Thoracic aorta (tissue), 2 donors: ENCODE results near the gene PRPSAP1. TPM values are rescaled to one million over a fixed set of nuclear protein-coding genes. Genes with fewer than 3 reads are reported as not detected.

Experiments used
- ATAC-seq: fragments of 150-250 bp; one replicate; pipeline ENCODE4 v1.8.0; 2017; ENCODE audit warnings: low read depth; ENCODE audit not compliant: insufficient number of reproducible peaks, low FRiP score
- DNase-seq: peaks from one replicate; pipeline ENCODE4 v3.0.0-alpha.2; 2020; ENCODE audit warnings: low spot score
- H3K27ac ChIP-seq, 2 donors: fragments of 200-600 bp; sonication (generic); 1 replicate in 1 of 2; 2 replicates in 1 of 2; pipeline ENCODE4 v1.5.1; 2016; ENCODE audit warnings: mild to moderate bottlenecking in 2 of 2, moderate library complexity in 2 of 2
- H3K27me3 ChIP-seq: fragments of 200-600 bp; sonication (generic); replicated peaks from 2 replicates; pipeline ENCODE4 v1.6.0; 2016; ENCODE audit warnings: mild to moderate bottlenecking; ENCODE audit not compliant: insufficient read depth
- H3K36me3 ChIP-seq: fragments of 200-600 bp; sonication (generic); one replicate; pipeline ENCODE4 v1.5.1; 2016
- H3K4me1 ChIP-seq, 2 donors: fragments of 200-600 bp; sonication (generic); 1 replicate in 1 of 2; 2 replicates in 1 of 2; pipeline versions ENCODE4 v1.5.1 to v1.6.0; 2016; ENCODE audit warnings: low read depth in 2 of 2, mild to moderate bottlenecking in 1 of 2; ENCODE audit not compliant: control insufficient read depth in 1 of 2
- H3K4me3 ChIP-seq: fragments of 200-600 bp; sonication (generic); 2 replicates; pipeline ENCODE4 v1.5.1; 2016; ENCODE audit warnings: mild to moderate bottlenecking
- H3K9me3 ChIP-seq: fragments of 200-600 bp; sonication (generic); 2 replicates; pipeline ENCODE4 v1.5.1; 2016
- CTCF ChIP-seq: fragments of 200-600 bp; sonication (generic); IDR thresholded peaks from one replicate; pipeline ENCODE4 v1.5.1; 2019; ENCODE audit warnings: antibody characterized with exemption
- total RNA-seq, 2 donors: library from RNA; depleted of rRNA; stranded (reverse); fragments of >200 nt; gene quantifications; one replicate each; pipeline versions ENCODE4 v1.1.0 to v1.2.3, GENCODE V29; 2016

Gene PRPSAP1
- total RNA-seq, 2 donors from 2014 or later, result 57.8 to 83.9 TPM

- no peak for ATAC-seq
Observed at GRCh38 chr17:76327696-76328095, 26.0 kb downstream of the PRPSAP1 start.

DNA sequence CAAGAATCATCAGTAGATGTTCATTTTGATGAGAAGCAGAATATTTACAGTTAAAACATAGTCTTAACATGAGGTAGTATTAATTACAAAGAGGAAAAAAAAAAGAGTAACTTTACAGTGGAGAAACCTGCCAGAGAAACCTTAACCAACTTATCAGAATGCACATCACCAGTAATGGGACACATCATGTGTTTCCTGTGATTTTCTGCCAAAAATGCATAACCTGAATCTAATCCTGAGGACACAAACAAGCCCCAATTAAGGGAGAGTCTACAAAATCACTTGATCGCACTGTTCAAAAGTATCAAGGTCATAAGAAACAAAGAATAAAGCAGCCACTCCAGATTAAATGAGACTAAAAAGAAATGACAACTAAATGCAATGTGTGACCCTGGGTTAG, 27.4 kb downstream of the PRPSAP1 start:
- TF ChIP-seq CTCF, result no peak
- H3K36me3 ChIP-seq, result peaks cover 19% of the 10 kb centered on the region
- no peaks in the 10 kb centered on the region for H3K27me3 ChIP-seq
- no peak overlapping the region for H3K4me3 ChIP-seq
- H3K27ac ChIP-seq, result no peak overlapping the region
- H3K9me3 ChIP-seq, result no peaks in the 10 kb centered on the region
- no peak for ATAC-seq
- no peaks in the 10 kb centered on the region for H3K4me1 ChIP-seq
- no peak for DNase-seq

More at GRCh38 chr17:76327696-76328095, 26.0 kb downstream of the PRPSAP1 start:
- Histone ChIP-seq H3K4me3 (no peak overlapping the region), H3K4me1 (no peaks in the 10 kb centered on the region), H3K36me3 (peaks cover 23% of the 10 kb centered on the region), H3K9me3 (no peaks in the 10 kb centered on the region), H3K27ac (no peak overlapping the region), H3K27me3 (no peaks in the 10 kb centered on the region)
- DNase-seq, result no peak
- no peak for TF ChIP-seq CTCF

GRCh38 chr17:76318586-76318985, 35.1 kb downstream of the PRPSAP1 start:
- TF ChIP-seq CTCF, result no peak
- ATAC-seq, result no peak
- Histone ChIP-seq H3K4me3 (no peak overlapping the region), H3K27ac (no peak overlapping the region), H3K4me1 (no peaks in the 10 kb centered on the region), H3K27me3 (no peaks in the 10 kb centered on the region), H3K9me3 (no peaks in the 10 kb centered on the region), H3K36me3 (no peaks in the 10 kb centered on the region)
- no peak for DNase-seq

DNA sequence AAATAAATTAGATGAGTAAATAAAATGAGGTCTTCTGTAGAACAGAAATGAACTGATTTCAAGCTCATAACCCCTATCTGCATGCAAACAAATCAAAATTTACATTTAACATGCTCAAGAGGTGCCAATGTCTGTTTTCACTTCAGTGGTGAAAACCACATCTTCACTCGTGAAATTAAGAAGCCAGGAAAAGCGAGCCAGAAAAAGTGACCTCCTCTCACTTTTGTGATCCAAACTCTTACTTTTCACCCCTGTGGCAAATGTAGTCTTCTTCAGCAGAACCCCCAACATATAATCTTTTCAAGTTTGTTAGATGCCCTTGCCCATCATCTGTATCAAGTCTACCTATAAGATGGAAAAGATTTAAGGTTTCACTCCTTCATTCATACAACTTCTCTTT, 36.2 kb downstream of the PRPSAP1 start:
- Histone ChIP-seq H3K27me3 (no peaks in the 10 kb centered on the region), H3K9me3 (no peaks in the 10 kb centered on the region), H3K36me3 (peaks cover 10% of the 10 kb centered on the region), H3K4me3 (no peak overlapping the region), H3K27ac (no peak overlapping the region), H3K4me1 (no peaks in the 10 kb centered on the region)
- DNase-seq (no peak), ATAC-seq (no peak)
- TF ChIP-seq CTCF, result no peak

- DNase-seq (no peak), ATAC-seq (no peak)
- TF ChIP-seq CTCF, result no peak
- Histone ChIP-seq H3K27ac (no peak overlapping the region), H3K36me3 (peaks cover 24% of the 10 kb centered on the region), H3K27me3 (no peaks in the 10 kb centered on the region), H3K4me3 (no peak overlapping the region), H3K9me3 (no peaks in the 10 kb centered on the region), H3K4me1 (no peaks in the 10 kb centered on the region)
Observed at GRCh38 chr17:76314392-76315227, 39.1 kb downstream of the PRPSAP1 start.
